Tracheal epithelial cell (primary cell): ENCODE measurements around the gene REG3G. TPM values are rescaled to one million over a fixed set of nuclear protein-coding genes. Genes with fewer than 3 reads are reported as not detected.

Source experiments
- total RNA-seq: library from RNA; depleted of rRNA; stranded (reverse); fragments of >200 nt; gene quantifications from 2 replicates; pipeline ENCODE4 v1.2.1, GENCODE V29; 2014

REG3G gene
- total RNA-seq: not detected in 2 replicates

DNA sequence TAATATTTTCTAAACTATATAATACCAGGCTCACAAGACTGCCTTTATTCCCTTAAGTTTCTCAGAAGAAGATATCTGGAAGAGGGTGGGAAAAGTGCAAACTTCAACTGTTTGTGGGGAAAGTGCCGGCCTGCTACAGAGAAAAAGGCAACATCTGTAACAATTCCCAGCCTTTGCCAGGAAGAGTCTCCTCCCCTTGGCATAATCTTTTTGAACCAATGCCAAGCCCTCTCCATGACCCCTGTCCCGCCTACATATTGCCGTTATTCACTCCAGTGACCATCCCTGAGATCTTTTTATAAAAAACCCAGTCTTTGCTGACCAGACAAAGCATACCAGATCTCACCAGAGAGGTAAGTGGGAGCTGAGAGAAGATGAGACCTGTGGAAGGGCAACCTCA, at the start of gene REG3G:
Gene REG3G (plus strand): TSS at position 282 of the 400 bp plus-strand sequence. CDS start 392 bp downstream, outside the sequence.

Other genes with a start within 250 kb of the REG3G start
- gene REG1B, start 62.3 kb downstream of the REG3G start, total RNA-seq: not detected in 2 replicates
- gene REG1A, start 94.8 kb downstream of the REG3G start, total RNA-seq: not detected in 2 replicates
- gene REG3A, start 134.1 kb downstream of the REG3G start, total RNA-seq: not detected in 2 replicates